ENCODE measurements around the gene ENDOU.

Gene ENDOU

DNA sequence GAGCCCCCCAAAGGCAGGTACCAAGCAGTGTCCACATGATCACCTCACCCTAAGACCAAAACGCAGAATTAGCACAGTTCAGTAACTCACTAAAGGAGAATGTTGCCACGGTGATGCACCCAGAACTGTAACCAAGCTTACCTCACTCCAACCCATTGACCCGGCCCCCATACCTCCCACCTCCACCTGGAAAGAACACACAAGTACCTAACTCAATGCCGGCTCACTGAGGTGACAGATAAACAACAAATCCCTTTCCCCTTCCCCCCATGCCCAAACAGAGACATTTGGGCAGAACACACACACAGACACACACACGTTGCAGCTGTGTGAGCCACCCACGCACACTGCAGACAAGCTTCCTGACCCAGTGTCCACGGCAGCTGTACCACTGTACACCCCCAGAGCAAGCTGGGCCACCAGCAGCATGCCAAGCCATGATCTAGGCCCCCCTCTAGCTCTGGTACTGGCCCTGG is 32.1 kb upstream of the ENDOU start:
- no peak for FAIRE-seq

GRCh38 chr12:47755655-47756562 is 30.6 kb upstream of the ENDOU start:
- FAIRE-seq, result no peak

- FAIRE-seq, result no peak
Observed at GRCh38 chr12:47754881-47755280, 29.6 kb upstream of the ENDOU start.

- FAIRE-seq, result no peak
Observed at GRCh38 chr12:47754126-47754525, 28.8 kb upstream of the ENDOU start.

GRCh38 chr12:47753021-47754001 is 28.0 kb upstream of the ENDOU start:
- no peak for FAIRE-seq

GRCh38 chr12:47752552-47752951 is 27.3 kb upstream of the ENDOU start:
- no peak for FAIRE-seq

GRCh38 chr12:47752121-47752520 is 26.8 kb upstream of the ENDOU start:
- no peak for FAIRE-seq

DNA sequence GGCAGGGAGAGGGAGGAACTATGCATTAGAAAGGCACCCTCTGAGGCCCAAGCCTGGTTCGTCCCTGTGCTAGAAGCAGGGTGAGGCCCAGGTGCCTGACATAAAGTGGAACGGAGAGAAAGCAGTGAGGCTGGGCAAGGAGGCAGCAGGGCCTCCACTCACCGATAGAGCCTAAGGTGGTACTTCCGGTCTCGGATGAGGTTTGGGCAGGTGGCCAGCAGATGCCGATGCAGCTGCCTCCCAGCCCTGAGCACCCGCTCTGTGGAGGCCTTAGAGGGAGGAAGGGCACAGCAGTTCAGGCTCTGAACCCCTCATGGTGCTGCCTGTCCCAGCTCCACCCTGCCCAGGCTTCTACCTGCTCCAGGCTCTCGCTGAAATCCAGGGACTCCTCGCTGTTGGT is 26.3 kb upstream of the ENDOU start:
- no peak for FAIRE-seq

DNA sequence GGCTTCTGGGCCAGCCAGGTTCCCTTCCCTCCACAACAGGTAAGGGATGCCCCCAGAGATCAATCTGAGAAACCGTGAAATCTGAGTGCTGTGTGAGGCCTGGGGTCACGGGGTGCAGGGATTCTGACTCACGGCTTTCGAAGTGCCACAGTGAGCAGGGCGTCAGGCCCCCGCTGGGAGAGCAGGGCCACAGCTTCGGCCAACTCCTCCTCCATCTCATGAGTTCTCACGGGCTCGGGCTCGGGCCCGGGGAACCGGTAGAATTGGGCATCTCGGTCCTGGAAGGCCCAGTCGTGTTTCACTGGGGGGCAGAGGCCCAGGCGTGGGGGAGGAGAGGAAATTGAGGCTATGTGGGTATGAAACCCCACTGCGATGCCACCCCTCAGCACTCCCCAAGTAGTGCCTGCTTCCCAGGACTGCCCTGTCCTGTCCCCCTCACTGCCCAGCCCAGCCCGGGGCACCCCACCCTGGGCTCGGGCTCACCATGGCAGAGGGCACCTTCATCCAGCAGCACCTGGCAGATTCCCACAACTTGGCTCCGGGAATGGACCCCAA is 25.7 kb upstream of the ENDOU start:
- FAIRE-seq, result no peak

DNA sequence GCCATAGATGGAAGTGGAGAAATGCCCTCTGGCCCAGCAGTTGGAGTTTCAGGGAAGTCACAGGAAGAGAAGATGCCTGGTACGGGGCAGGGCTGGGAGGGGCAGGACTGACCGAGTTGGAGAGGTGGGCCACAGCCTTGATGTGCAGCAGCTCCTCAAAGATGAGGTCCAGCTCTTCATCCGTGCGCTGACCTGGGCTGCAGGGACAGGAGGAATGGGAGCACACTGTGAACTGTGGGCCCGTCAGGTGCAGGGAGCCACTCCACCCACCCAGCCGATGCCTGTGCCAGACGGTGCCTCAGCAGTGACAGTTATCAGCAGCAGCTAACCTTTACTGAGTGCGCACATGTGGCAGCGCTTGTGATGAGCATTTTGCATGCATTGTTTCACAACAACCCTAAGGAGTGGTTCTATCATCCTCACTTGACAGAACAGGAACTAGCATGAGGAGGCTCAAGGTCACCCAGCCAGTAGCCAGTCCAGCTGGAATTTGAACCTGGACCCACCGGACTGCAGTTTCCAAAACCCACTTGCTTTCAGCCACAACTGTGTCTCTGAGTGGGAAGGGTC is 25.0 kb upstream of the ENDOU start:
- no peak for FAIRE-seq

GRCh38 chr12:47748899-47749298 is 23.6 kb upstream of the ENDOU start:
- no peak for FAIRE-seq

DNA sequence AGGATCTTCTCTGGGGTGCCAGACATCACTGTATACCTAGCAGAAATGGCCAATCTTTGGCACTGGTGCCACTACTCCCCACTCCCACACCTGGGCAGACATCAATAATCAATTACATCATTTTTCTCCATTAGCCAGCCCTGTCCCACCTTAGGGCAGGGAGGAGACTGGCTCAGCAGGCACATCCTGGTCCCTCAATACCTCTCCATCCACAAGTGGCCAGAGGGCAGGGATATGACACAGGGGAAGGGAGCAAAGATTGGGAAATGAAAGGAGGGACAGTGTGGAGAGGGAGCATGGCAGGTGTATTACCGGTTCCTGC is 23.2 kb upstream of the ENDOU start:
- FAIRE-seq, result no peak

GRCh38 chr12:47747596-47748506 is 22.6 kb upstream of the ENDOU start:
- FAIRE-seq, result no peak

DNA sequence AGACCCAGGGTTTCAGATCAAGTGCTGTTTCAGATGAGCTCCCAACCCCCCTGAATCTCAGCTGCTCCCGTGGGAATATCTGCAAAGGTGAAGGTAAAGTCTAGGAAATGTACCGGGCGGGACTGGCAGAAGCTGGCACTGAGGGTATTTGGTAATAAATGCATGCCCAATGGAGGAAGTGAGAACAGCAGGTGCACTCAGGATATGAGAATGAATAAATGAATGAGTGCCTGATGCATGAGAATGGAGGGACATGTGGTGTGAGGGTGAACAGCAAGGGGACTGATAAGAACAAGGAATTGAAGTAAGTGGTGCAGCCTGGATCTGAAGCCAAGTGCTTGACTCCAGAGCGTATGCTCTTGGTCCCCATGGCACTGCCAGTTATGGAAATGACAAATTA is 21.8 kb upstream of the ENDOU start:
- FAIRE-seq, result no peak

DNA sequence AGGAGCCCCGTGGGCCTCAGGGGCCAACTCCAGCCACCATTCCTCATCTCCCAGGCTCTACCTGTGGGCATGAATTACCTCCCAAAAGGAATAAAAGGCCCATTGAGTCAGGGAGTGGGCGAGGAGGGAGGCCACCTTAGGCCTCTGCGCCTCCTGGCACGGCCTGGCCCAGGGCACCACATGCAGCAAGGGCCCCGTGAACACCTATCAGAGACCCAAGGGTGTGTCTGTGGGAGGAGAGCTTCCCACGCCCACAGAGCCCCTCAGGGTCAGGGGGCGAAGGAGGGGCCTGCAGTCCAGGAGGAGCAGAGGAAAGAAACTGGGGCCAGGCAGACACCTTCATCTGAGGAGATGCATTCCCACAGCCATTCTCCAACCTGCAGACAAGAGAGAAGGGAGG is 21.2 kb upstream of the ENDOU start:
- no peak for FAIRE-seq

DNA sequence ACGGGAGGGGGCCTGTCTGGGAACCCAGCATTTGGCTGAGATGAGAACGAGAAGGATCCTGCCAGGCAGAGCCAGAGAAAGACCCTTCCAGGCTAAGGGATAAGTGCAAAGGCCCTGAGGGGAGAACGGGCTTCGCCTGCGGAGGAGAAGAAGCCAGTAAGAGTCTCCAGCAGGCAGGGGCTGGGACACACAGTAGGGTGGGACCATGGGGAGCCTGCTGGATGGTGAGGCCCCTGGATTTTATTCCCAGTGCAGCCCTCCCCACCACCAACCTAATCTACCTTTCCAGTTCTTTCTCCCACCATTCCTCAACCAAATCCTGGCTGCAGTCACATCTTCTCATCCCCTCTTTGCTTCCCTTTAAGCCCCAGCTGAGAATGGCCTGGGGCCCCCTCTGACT is 20.8 kb upstream of the ENDOU start:
- no peak for FAIRE-seq

DNA sequence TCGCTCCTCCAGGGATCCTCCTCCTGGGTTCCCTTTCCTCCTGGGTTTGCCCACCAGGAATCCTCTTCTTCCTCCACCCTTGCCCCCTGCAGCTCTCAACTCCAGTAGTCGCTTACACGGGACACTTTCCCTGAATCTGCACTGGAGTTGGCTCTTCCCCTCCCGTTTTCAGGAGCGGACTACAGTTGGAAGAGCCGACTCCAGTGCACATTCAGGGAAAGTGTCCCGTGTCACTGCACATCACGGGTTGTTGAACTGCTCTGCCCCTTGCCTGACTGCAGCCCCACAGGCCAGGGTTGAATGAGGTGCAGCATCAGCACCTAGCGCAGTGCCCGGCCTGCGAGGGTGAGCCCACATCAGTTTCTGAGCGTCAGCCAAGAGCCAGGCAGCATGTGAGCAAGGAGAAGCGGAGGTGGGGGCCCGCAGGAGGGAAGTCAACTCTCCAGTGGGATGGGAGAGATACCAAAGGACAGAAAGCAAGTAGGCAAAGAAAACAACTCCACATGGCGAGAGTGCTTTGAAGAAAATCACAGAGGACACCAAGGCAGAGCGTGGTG is 20.3 kb upstream of the ENDOU start:
- FAIRE-seq, result no peak

DNA sequence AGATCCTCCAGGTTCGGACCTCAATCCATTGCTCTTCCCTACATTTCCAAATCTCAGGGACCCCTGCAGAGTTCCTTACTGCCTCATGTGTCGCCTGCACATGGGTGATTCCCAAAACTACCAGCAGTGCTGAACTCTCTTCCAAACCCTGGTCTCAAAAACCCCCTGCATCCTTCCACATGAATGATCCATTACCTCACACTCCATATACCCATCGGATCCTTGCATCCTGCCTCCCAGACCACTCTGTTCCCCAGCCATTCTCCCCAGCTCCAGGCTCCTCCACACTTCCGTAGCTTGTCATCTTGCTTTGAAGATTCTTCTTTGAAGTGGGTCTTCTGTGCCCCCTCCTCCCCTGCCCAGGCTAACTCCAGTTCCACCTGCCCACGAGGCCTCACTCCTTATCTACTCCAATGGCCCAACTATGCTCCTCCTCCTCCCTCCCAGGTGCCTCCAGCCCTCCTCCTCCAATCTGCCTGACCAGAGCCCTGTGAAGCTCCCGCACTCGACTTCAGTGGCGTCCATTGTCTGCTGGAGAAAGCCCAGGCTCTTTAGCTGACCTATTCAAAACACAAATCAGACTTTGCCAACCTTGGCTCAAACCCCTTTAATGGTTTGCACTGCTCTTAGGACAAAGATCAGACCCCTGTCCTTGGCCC is 19.6 kb upstream of the ENDOU start:
- no peak for FAIRE-seq

DNA sequence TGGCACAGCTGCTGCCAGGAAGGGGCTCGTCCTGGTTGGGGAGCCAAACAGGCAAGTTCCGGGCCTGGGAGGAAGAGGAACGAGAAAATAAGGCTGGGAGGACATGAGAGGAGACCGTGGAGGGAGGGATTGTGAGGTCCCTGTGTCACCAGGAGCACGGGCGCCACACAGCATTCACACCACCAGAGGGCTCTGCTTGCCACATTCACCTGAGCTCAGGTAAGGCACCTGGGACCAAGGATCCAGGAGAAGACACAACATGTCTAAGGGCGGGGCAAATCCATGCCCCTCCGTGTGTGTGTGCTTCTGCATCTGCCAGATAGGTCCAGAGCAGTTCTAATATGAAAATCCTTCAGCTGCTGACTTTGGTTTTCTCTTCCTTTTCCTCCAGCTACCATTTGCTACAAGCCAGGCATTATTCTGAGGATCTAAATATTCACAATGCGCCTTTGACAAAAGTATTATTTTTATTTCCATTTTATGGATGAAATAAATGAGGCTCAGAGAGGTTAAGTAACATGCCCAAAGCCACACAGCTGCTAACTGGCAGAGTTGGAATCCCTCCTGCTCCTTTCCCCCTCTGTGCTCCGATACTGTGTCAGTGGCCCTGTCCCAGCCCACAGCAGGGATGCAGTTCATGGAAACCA is 18.8 kb upstream of the ENDOU start:
- FAIRE-seq, result no peak

- FAIRE-seq, result no peak
Observed at GRCh38 chr12:47743311-47743860, 18.1 kb upstream of the ENDOU start.

Data from G401.6 (cell line).